ENCODE measurements around the gene PXYLP1.

DNA sequence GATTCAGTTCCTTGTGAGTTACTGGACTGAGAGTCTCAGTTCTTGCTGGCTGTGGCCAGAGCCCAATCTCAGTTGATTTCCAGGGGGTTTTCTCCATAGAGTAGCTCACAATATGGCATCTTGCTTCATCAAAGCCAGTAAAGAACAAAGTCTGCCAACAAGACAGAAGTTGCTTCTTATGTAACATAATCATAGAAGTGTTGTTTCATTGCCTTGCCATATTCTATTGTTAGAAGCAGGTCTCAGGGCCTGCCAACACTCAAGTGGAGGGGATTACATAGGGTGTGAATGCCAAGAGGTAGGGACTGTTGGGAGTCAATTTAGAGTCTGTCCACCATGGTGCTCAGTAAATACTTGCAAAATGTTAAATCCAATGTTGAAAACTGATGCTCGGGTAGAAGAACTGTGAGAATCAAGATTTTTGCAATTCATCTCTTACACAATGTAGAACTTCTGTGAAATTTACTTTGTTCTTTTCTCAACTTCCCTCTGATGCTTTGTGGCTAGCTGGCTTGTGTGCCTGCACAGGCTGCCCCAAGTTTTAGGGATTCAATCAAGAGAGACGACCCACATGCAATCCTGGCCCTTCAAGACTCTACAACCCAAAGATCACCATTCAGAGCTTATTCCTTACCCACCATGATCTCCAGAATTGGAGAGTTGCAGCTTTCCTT is 13.3 kb upstream of the PXYLP1 start:
- TF ChIP-seq EZH2 (IDR thresholded peaks at IDR 0.05; ENCODE audit: low read length, unreplicated experiment): no peak
- TF ChIP-seq, protein P1, sequence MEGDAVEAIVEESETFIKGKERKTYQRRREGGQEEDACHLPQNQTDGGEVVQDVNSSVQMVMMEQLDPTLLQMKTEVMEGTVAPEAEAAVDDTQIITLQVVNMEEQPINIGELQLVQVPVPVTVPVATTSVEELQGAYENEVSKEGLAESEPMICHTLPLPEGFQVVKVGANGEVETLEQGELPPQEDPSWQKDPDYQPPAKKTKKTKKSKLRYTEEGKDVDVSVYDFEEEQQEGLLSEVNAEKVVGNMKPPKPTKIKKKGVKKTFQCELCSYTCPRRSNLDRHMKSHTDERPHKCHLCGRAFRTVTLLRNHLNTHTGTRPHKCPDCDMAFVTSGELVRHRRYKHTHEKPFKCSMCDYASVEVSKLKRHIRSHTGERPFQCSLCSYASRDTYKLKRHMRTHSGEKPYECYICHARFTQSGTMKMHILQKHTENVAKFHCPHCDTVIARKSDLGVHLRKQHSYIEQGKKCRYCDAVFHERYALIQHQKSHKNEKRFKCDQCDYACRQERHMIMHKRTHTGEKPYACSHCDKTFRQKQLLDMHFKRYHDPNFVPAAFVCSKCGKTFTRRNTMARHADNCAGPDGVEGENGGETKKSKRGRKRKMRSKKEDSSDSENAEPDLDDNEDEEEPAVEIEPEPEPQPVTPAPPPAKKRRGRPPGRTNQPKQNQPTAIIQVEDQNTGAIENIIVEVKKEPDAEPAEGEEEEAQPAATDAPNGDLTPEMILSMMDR (conservative IDR thresholded peaks at IDR 0.05; ENCODE audit: low read depth, low read length): no peak
